AG08396 (cell line): ENCODE results near the gene MANBA.

Source experiments
- DNase-seq: peaks from one replicate; pipeline ENCODE4 v3.0.0; 2012; ENCODE audit warnings: low spot score, mixed read lengths

Gene MANBA

GRCh38 chr4:102760645-102761295 lies at the start of gene MANBA:
Gene MANBA (minus strand): TSS chr4:102760968. CDS start chr4:102760894, 74 bp downstream.
- DNase-seq, result peak; percentile 94

GRCh38 chr4:102809691-102810090 lies 48.9 kb upstream of the MANBA start:
- no peak for DNase-seq

DNA sequence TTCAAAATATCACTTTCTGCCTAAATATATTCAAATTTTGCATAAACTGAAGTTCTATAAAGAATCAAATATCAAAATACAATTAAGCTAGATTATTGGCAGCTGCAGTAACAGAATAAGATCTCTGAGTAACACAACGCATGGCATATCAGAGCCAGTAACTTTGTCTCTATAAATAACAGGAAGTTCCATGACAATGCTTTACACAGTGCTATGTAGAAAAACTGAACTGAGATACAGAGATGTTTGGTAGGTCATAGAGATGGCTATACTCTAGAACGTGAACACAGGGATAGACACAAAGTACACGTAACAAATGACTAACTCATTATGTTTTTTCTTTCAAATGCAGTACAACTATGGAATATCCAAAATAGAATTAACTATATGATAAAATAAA lies 48.4 kb upstream of the MANBA start:
- no peak for DNase-seq

DNA sequence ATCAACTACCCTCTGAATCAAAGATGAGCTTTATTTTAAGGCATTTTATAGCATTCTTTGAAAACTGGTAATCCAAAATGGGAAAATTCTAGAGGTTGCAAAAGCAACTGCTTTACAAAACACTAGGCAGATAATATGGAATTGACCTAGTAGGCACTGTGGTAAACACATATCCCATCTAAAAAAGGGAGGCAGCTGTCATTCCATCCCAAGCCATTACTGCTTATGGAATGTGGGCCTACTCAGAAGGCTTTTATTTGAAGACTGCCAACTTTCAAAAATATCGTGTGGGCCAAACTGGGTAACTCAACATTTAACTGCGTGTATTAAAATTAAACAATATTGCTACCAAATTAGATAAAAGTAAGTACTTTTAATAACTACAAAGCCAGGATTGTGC lies 47.2 kb upstream of the MANBA start:
- no peak for DNase-seq

DNA sequence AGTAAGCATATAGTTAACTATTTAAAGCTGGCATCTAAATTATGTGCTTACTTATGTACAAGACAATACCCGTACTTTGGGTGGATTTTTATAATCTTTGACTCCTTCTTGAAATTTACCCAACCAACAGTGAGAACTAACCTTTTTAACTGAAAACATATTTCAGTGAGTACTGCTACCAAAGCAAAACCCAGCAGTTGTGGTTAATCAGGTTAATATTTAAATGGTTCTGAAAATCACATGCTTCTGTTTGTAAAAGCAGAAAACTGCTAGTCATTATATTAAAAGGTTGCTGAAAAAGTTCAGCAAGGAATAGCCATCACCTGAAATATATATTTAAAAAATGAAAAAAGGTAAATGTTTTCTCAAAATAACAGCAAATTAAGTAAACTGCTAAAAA lies 46.6 kb upstream of the MANBA start:
- no peak for DNase-seq

- no peak for DNase-seq
Observed at GRCh38 chr4:102799816-102800215, 39.0 kb upstream of the MANBA start.

DNA sequence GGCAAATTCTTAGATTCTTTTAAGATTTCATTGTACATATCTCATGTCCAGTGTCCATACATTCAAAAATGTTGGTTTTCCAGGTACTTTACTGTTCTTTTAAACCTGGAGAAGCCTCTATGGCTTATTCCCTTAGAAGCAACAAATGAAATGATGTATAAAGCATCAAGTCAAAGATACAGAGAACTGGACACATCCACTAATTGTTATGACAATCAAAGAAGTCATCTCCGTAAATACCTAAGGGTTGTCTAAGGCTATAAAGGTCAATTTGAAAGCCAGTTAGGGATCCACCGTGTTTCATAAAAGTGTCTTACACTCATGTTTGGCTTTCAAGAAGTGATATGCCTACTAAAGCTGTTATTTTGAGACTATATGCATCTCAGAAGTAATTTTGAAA lies 34.2 kb upstream of the MANBA start:
- no peak for DNase-seq

- DNase-seq, result no peak
Observed at GRCh38 chr4:102792361-102792936, 31.7 kb upstream of the MANBA start.

DNA sequence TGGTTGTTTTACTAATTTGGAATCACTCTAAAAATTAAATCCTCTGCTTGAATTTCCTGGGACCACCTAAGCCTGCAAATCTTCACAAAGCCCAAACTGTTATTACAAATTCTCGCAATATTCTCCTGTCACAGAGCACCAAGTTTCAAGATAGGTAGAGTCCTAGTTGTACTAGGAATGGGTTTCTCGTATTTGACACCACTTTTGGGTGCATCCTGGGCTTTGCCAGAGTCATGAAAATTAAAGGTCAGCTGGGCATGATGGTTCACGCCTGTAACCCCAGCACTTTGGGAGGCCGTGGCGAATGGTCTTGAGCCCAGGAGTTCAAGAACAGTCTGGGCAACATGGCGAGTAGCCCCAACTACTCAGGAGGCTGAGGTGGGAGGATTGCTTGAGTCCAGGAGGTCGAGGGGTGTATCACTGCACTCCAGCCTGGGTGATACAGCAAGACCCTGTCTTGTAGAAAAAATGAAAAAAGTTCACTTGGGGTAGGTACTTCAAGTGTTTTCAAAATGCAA lies 30.6 kb upstream of the MANBA start:
- no peak for DNase-seq

- DNase-seq, result no peak
Observed at GRCh38 chr4:102789317-102789717, 28.5 kb upstream of the MANBA start.

GRCh38 chr4:102787944-102788343 lies 27.2 kb upstream of the MANBA start:
- DNase-seq, result no peak

- DNase-seq, result no peak
Observed at GRCh38 chr4:102787096-102787881, 26.5 kb upstream of the MANBA start.

GRCh38 chr4:102786279-102786678 lies 25.5 kb upstream of the MANBA start:
- no peak for DNase-seq

- no peak for DNase-seq
Observed at GRCh38 chr4:102783006-102783405, 22.2 kb upstream of the MANBA start.

DNA sequence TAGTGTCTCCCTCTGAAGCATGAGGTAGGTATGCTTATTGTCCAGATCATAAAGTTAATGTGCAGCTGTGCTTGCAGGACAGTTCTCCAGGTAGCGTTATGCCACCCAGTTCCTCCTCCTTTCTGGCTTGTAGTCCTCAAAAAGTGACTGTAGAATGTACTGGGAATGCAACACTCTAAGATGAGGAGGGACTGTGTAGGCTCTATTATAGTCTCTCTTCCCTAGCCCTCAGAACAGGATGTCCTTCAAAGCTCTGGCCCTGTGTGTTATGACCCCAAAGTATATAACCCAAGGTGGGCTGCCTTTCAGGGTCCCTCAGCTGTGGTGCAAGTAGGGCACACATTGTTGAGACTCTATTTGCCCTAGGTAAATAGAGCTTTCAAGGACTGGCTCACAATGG lies 20.8 kb upstream of the MANBA start:
- no peak for DNase-seq

- no peak for DNase-seq
Observed at GRCh38 chr4:102780476-102781144, 19.8 kb upstream of the MANBA start.

GRCh38 chr4:102779204-102779603 lies 18.4 kb upstream of the MANBA start:
- DNase-seq, result no peak

- DNase-seq, result no peak
Observed at GRCh38 chr4:102778720-102779119, 18.0 kb upstream of the MANBA start.

GRCh38 chr4:102775805-102776204 lies 15.0 kb upstream of the MANBA start:
- no peak for DNase-seq

DNA sequence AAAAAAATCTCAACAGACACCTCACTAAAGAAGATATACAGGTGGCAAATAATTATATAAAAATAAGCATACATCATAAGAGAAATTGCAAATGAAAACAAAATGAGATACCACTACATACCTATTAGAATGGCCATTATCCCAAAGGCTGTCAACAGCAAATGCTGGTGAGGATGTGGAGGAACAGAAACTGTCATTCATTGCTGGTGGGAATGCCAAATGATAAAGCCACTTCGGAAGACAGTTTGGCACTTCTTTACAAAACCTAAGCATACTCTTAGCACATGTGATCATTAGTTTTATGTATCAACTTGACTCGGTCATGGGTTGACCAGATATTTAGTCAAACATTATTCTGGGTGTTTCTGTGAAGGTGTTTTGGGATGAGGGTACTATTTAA lies 13.5 kb upstream of the MANBA start:
- no peak for DNase-seq

DNA sequence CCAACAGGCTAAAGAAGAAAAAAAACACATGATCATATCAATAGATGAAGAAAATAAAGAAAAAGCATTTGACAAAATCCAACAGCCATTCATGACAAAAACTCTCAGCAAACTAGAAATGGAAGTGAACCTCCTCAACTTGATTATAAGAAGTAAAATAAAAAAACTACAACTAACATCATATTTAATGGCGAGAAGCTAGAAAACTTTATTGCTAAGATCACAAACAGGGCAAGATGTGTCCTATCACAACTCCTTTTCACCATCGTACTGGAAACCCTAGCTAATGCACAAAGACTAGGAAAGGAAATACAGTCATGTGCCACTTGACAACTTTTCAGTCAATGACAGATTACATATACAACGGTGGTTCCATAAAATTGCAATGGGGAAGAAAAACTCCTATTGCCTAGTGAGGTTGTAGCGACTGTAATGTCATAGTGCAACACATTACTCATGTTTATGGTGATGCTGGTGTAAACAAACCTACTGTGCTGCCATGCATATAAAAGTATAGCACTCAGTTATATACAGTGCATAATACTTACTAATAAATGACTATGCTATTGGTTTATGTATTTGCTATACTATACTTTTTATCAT lies 12.1 kb upstream of the MANBA start:
- no peak for DNase-seq

DNA sequence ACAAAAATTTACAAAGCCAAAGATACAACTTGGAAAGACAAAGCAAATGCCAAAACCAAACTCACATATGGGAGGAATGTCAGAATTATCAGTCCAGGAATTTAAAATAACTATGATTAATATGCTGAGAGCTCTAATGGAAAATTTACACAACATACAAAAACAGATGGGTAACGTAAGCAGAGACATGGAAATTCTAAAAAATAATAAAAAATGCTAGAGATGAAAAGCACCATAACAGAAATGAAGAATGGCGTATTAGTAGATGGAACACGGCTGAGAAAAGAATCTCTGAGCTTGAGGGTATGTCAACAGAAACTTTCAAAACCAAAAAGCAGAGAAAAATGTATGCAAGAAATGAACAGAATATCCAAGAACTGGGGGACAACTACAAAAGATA lies 4.1 kb upstream of the MANBA start:
- DNase-seq, result no peak
